ENCODE results near the gene TMEM37.
"Not testable (repeated sequence)": the region's sequence is repeated elsewhere in the genome, so short reads cannot be mapped to it uniquely, and the experiment has no call there.

Gene TMEM37, protein sequence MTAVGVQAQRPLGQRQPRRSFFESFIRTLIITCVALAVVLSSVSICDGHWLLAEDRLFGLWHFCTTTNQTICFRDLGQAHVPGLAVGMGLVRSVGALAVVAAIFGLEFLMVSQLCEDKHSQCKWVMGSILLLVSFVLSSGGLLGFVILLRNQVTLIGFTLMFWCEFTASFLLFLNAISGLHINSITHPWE

GRCh38 chr2:119431155-119431975 lies at the start of gene TMEM37:
TMEM37 (plus strand) TSS chr2:119431854; CDS start chr2:119431904, 50 bp downstream.
- DNase-seq: peak; percentile 94

GRCh38 chr2:119383410-119384140 lies 48.1 kb upstream of the TMEM37 start:
- DNase-seq: peak; percentile 35

DNA sequence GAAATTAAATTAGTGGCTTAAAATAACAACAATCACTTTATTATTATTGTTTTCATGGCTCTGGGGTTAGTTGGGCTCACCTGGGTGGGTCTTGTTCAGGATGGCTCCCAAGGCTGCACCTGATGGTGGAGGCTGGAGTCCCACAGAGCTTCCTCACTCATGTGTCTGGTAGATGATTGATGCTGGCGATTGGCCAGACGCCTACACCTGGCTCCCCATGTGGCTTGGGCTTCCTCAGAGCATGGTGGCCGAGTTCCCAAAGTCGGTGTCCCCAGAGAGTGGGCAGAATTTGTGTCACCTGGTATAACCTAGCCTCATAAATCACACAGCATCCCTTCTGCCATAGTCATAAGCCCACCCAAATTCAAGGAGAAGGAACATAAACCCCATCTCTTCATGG lies 46.7 kb upstream of the TMEM37 start:
- DNase-seq: peak; percentile 12

GRCh38 chr2:119385466-119385865 lies 46.2 kb upstream of the TMEM37 start:
- no peak for DNase-seq

DNA sequence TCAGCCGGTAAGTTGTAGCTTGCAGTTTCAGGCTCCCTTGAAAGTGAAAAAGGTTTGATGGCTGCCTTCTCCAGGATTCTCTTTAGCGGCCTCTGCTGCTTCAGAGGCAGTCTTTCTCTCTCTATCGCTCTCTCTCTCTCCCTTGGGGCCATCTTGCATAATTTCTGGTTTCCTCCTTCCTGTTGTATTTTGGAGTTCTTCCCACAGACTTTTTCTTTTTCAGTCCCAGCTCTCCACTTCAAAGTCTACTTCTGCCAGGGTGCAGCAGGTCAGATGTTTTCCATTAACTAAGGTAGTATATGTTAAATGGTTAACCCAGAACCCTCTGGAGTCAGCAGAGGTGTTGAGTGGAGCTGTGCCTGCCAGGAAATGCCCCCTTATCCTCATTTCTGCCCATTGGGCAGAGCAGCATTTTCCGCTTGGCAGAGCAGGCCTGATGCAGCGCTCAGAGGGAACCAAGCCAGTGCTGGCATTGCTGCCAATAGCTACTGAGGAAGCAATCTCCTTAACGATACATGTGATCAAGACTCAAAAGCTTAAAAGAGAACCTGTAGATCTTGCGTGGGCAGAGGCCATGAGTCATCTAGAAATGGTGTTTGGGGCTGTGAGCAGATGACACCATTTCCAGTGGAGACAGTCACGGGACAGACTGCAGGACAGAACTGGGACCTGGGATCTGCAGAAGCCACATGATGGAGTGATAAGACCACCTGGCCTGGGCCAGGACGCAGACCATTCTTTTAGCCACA lies 44.1 kb upstream of the TMEM37 start:
- DNase-seq: peak; percentile 81

GRCh38 chr2:119389615-119390306 lies 41.9 kb upstream of the TMEM37 start:
- DNase-seq: peak; percentile 62

- no peak for DNase-seq
Measured at GRCh38 chr2:119393971-119394748, 37.5 kb upstream of the TMEM37 start.

- DNase-seq: peak; percentile 28
Measured at GRCh38 chr2:119397196-119397595, 34.5 kb upstream of the TMEM37 start.

- no peak for DNase-seq
Measured at GRCh38 chr2:119402106-119402505, 29.5 kb upstream of the TMEM37 start.

GRCh38 chr2:119402645-119403560 lies 28.8 kb upstream of the TMEM37 start:
- peak; percentile 77 for DNase-seq

DNA sequence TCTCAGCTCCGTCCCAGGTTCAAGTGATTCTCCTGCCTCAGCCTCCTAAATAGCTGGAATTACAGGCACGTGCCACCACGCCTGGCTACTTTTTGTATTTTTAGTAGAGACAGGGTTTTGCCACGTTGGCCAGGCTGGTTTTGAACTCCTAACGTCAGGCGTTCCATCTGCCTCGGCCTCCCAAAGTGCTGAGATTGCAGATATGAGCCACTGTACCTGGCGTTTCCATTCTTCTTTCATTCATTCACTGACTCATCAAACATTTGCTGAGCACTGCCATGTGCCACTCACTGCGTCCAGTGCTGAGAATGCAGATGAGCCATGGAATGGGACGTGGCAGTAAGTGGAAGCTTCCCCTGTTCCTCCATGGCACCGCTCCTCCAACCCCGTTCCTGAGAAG lies 28.0 kb upstream of the TMEM37 start:
- not testable (repeated sequence) for DNase-seq

DNA sequence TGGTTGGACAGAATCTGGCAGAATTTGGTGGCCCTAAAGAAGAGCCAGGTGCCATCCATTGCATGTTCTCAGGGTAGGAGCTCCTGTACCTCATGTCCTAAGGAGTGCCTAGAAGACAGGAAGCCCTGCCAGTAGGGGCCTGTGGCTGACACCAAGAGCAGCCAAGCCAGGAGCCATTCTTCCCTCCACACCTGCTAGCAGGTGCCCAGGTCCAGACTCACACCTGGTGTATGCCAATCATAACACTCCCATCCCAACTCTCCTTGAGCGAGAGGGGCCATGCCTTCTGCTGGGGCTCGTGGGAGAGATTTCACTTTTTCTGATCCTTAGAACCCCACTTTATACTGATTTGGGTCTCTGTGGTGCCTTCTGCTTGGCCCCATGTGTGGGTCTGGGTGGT lies 26.5 kb upstream of the TMEM37 start:
- DNase-seq: no peak

DNA sequence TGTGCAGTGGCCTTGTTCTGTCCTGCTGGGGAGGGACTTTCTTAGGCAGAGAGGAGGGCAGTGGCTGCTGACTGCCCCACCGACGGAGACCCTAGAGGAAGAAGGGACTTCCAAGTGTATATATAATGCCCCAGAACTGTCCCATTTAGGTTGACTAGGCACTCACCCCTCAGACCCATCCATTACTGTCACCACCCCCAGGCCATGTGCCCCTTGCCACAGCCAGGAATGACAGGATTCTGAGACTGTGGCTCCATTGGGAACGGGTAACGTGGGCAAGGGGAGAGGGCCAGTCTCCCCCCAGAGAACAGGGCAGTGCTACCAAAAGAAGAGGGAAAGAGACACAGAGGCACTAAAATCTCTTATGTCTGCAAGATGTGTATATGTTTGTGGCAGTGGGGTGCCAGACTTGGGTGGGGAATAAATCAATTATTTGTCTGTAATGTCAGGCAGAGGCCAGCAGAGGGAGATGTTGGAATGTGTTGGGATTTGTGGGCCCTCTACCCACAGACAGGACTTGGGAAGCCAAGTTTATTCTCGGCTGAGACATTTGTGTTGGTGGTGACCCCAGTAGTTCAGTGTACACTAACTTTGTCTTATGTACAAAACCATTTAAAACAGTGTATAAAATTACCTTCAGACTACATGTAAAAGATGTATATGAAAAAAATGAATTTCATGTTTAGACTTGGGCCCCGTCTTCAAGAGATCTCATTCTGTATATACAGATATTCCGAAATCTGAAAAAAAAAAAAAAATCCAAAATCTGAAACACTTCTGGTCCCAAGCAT lies 24.0 kb upstream of the TMEM37 start:
- DNase-seq: peak; percentile 66

GRCh38 chr2:119408221-119408619 lies 23.4 kb upstream of the TMEM37 start:
- DNase-seq: no peak

DNA sequence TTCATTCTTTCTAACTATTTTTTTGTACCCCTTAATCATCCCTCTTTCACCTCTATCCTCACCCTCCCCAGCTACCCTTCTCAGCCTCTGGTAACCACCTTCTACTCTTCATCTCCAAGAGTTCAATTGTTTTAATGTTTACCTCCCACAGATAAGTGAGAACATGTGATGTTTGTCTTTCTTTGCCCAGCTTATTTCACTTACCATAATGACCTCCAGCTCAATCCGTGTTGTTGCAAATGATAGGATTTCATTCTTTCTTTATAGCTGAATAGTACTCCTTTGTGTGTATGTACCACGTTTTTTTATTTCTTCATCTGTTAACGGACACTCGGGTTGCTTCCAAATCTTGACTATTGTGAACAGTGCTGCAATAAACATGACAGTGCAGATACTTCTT lies 22.1 kb upstream of the TMEM37 start:
- no peak for DNase-seq

- no peak for DNase-seq
Measured at GRCh38 chr2:119414894-119415293, 16.8 kb upstream of the TMEM37 start.

DNA sequence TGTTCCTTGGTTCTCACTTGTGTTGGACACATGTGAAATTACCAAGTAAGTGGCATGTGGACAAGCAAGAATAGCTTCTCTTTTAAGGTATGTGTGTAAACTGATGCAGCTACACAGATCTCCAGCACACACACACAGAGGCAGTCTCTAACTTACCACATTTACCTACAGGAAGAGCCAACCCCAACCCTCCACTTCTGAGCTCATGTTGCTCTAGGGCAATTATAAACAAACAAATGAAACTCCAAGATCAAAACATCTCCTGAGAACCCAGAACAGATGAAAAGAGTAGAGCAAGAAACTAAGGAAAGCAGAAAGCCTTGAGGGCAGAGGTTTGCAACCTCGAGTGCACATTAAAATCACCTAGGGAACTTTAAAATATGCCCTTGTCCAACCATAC lies 16.0 kb upstream of the TMEM37 start:
- no peak for DNase-seq

GRCh38 chr2:119416299-119416923 lies 15.2 kb upstream of the TMEM37 start:
- no peak for DNase-seq

- DNase-seq: no peak
Measured at GRCh38 chr2:119417908-119418307, 13.7 kb upstream of the TMEM37 start.
